ENCODE results near the gene BRF1. TPM values are rescaled to one million over a fixed set of nuclear protein-coding genes. Genes with fewer than 3 reads are reported as not detected.

Gene BRF1
- total and polyA plus RNA-seq, 2 donors (not counting 1 experiment from before 2014, with no cell fraction given), result 7.4 to 33.4 TPM

DNA sequence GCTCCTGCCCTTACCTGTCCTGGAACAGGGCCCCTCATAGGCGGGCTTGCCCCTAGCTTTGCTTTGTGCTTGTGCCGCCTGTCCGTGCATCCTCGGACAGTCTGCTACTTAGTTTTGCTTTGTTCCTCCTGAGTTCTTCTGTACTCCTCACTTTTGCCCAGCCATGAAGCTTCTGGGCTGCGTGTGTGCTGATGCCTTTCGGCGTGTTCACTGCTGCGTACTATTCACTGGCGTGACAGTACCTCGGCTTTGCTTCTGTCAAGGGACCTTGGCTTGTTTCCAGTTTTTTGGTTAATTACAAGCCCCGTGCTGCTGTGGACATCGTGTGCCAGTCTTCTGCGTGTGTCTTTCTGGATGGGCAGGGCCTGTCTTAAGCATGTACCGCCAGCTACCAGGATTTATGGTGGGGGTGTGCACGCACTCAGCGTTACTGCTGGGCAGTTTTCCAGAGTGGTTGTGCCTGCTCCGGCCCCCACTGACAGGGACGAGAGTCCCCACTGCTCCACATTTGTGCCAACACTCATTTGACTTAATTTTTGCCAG is 16.2 kb upstream of the BRF1 start:
- H3K9ac ChIP-seq (ENCODE audit: insufficient read depth, low read length), result no peak overlapping the region
- peak overlapping the region; percentile 13 for H3K4me2 ChIP-seq (ENCODE audit: extremely low read depth, insufficient read depth, low read length)
- no peaks in the 10 kb centered on the region for H3K9me3 ChIP-seq (ENCODE audit: control insufficient read depth, insufficient read depth, low read depth, low read length)
- no peaks in the 10 kb centered on the region for H3K36me3 ChIP-seq (ENCODE audit: control insufficient read depth, insufficient read depth, low read length)
- TF ChIP-seq EZH2 (IDR thresholded peaks at IDR 0.05; ENCODE audit: low read length, missing control alignments) (no peak), CTCF (conservative IDR thresholded peaks at IDR 0.05 in 1 of 2, IDR thresholded peaks at IDR 0.05 in 1 of 2; ENCODE audit: low read depth in 1 of 2, low read length in 2 of 2) (no peak)
- no peak overlapping the region for H3K27ac ChIP-seq (ENCODE audit: insufficient read depth, low read length)
- H3K4me3 ChIP-seq (replicated peaks in 1 of 4; ENCODE audit: control extremely low read depth in 1 of 4, insufficient read depth in 1 of 4, low read depth in 3 of 4, low read length in 4 of 4), result peak overlapping the region in 2 of 4 experiments; percentile 0 to 32
- H4K20me1 ChIP-seq (ENCODE audit: control insufficient read depth, extremely low read depth, insufficient read depth, low read length), result no peaks in the 10 kb centered on the region
- H3K79me2 ChIP-seq (ENCODE audit: control insufficient read depth, insufficient read depth, low read length), result peaks cover 12% of the 10 kb centered on the region
- no peak overlapping the region for H2AFZ ChIP-seq (ENCODE audit: low read length)
- DNase-seq (ENCODE audit: low read depth in 2 of 2), result no peak
- no peaks in the 10 kb centered on the region for H3K27me3 ChIP-seq (ENCODE audit: control insufficient read depth, insufficient read depth, low read length)
- peaks cover 16% of the 10 kb centered on the region for H3K4me1 ChIP-seq (ENCODE audit: control insufficient read depth, extremely low read depth, insufficient read depth, low read length)

DNA sequence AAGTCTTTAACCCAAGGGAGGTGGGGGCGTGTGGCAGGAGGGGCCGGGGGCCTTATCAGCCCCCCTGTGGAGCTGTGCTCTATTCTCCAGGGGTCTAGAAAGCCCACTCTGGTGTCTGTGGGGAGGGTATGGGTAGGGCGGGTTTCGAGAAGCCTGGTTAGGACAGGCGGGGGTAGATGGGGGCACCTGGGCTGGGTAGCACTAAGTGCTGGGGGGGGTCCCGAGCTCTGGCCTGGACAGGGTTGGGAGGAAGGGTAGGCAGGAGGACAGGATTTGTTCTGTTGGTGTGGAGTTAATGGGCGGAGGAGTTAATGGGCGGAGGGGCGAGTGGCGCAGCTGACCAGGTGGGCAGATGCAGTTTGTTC is 15.8 kb upstream of the BRF1 start:
- Histone ChIP-seq H3K4me2 (ENCODE audit: extremely low read depth, insufficient read depth, low read length) (peak overlapping the region; percentile 89), H3K36me3 (ENCODE audit: control insufficient read depth, insufficient read depth, low read length) (no peaks in the 10 kb centered on the region), H3K27ac (ENCODE audit: insufficient read depth, low read length) (no peak overlapping the region), H4K20me1 (ENCODE audit: control insufficient read depth, extremely low read depth, insufficient read depth, low read length) (no peaks in the 10 kb centered on the region), H3K4me1 (ENCODE audit: control insufficient read depth, extremely low read depth, insufficient read depth, low read length) (peaks cover 16% of the 10 kb centered on the region), H3K9ac (ENCODE audit: insufficient read depth, low read length) (no peak overlapping the region), H3K79me2 (ENCODE audit: control insufficient read depth, insufficient read depth, low read length) (peaks cover 12% of the 10 kb centered on the region), H2AFZ (ENCODE audit: low read length) (no peak overlapping the region), H3K27me3 (ENCODE audit: control insufficient read depth, insufficient read depth, low read length) (no peaks in the 10 kb centered on the region), H3K9me3 (ENCODE audit: control insufficient read depth, insufficient read depth, low read depth, low read length) (no peaks in the 10 kb centered on the region), H3K4me3 (replicated peaks in 1 of 4; ENCODE audit: control extremely low read depth in 1 of 4, insufficient read depth in 1 of 4, low read depth in 3 of 4, low read length in 4 of 4) (peak overlapping the region in 1 of 4 experiments; percentile 68)
- DNase-seq (ENCODE audit: low read depth in 2 of 2), result no peak
- TF ChIP-seq EZH2 (IDR thresholded peaks at IDR 0.05; ENCODE audit: low read length, missing control alignments), result no peak
- TF ChIP-seq CTCF (conservative IDR thresholded peaks at IDR 0.05 in 1 of 2, IDR thresholded peaks at IDR 0.05 in 1 of 2; ENCODE audit: low read depth in 1 of 2, low read length in 2 of 2), result no peak

DNA sequence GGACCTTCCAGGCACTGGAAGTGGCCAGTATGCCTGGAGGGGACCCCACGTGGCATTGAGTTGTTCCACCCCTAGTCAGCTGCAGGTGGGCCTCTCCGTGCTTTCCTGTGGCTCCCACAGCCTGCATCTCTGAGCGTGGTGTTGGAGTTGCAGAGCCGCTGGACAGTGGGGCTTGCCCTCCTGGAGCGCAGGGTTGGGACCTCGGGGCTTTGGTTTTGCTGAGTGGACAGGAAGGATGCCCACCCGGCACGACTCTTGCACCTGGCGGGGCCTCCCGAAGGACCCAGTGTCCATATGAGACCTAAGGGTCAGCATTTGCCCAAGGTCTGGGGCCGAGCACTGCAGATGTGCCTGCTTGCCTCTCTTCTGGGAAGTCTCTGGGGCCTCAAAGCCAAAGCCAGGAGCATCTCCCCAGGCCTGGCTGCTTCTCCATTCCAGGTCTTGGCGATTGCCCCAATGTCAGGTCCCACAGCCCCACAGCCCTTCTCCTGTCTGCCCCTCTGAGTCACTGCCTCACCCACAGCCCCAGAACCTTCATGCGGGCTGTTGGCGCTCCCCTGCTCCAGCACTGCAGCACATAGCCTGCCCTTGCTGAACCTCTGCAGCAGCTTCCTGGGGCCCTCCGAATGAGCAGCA is 15.3 kb upstream of the BRF1 start:
- Histone ChIP-seq H3K4me3 (replicated peaks in 1 of 4; ENCODE audit: control extremely low read depth in 1 of 4, insufficient read depth in 1 of 4, low read depth in 3 of 4, low read length in 4 of 4) (peak overlapping the region; percentile 47 to 76 (median 66)), H3K4me1 (ENCODE audit: control insufficient read depth, extremely low read depth, insufficient read depth, low read length) (peaks cover 16% of the 10 kb centered on the region), H3K27me3 (ENCODE audit: control insufficient read depth, insufficient read depth, low read length) (no peaks in the 10 kb centered on the region), H3K79me2 (ENCODE audit: control insufficient read depth, insufficient read depth, low read length) (peaks cover 12% of the 10 kb centered on the region), H3K9ac (ENCODE audit: insufficient read depth, low read length) (no peak overlapping the region), H3K9me3 (ENCODE audit: control insufficient read depth, insufficient read depth, low read depth, low read length) (no peaks in the 10 kb centered on the region), H3K27ac (ENCODE audit: insufficient read depth, low read length) (no peak overlapping the region), H3K36me3 (ENCODE audit: control insufficient read depth, insufficient read depth, low read length) (no peaks in the 10 kb centered on the region), H4K20me1 (ENCODE audit: control insufficient read depth, extremely low read depth, insufficient read depth, low read length) (no peaks in the 10 kb centered on the region), H2AFZ (ENCODE audit: low read length) (no peak overlapping the region), H3K4me2 (ENCODE audit: extremely low read depth, insufficient read depth, low read length) (peak overlapping the region; percentile 89)
- no peak for TF ChIP-seq CTCF (conservative IDR thresholded peaks at IDR 0.05 in 1 of 2, IDR thresholded peaks at IDR 0.05 in 1 of 2; ENCODE audit: low read depth in 1 of 2, low read length in 2 of 2)
- no peak for TF ChIP-seq EZH2 (IDR thresholded peaks at IDR 0.05; ENCODE audit: low read length, missing control alignments)
- no peak for DNase-seq (ENCODE audit: low read depth in 2 of 2)

Data from fibroblast of lung (primary cell).